HG03520 (cell line): ENCODE measurements around the gene ARHGEF37.
"Not testable (repeated sequence)": the region's sequence is repeated elsewhere in the genome, so short reads cannot be mapped to it uniquely, and the experiment has no call there.

Experiments
- ATAC-seq: cut with Tn5 transposase; IDR thresholded peaks from one replicate; pipeline ENCODE4 v1.9.1; 2021; ENCODE audit warnings: mild to moderate bottlenecking, moderate library complexity; ENCODE audit not compliant: unreplicated experiment

Gene ARHGEF37

DNA sequence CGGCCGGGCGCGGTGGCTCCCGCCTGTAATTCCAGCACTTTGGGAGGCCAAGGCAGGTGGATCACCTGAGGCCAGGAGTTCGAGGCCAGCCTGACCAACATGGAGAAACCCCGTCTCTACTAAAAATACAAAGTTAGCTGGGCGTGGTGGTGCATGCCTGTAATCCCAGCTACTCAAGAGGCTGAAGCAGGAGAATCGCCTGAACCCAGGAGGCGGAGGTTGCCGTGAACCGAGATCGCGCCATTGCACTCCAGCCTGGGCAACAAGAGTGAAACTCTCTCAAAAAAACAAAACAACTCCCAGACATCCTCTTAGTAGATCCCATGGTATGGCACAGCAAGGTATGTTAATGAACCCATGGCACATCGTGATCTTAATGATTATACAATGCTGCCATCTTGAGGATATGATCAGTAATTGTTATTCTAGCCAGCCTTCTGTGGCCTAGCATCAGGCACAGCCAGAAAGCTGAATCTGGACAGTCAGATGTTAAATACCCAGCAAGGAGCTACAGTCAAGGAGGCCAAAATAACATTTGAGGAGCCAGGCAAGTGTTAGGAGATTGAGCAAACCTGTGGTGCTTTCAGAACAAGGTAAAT lies 16.7 kb upstream of the ARHGEF37 start:
- peak; percentile 84 for ATAC-seq

DNA sequence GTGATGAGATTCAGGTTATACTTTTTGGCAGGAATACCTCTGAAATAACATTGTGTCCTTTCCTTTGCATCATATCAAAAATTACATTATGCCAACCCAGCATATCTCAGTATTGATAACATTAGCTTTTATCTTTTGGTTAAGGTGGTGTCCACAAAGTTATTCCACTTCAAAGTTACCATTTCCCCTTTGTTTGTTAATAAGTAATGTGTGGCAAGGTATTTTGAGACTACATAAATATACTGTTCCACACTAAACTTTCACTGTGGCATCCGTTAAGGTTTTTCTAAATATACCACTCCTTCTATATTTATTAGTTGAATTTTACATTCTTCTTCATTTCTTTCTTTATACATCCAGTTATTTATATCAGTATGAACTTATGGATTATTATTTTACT lies 14.1 kb upstream of the ARHGEF37 start:
- ATAC-seq = no peak

GRCh38 chr5:149572170-149572569 lies 9.1 kb upstream of the ARHGEF37 start:
- no peak for ATAC-seq

GRCh38 chr5:149572576-149573231 lies 8.6 kb upstream of the ARHGEF37 start:
- ATAC-seq = no peak

GRCh38 chr5:149575131-149575530 lies 6.2 kb upstream of the ARHGEF37 start:
- no peak for ATAC-seq

DNA sequence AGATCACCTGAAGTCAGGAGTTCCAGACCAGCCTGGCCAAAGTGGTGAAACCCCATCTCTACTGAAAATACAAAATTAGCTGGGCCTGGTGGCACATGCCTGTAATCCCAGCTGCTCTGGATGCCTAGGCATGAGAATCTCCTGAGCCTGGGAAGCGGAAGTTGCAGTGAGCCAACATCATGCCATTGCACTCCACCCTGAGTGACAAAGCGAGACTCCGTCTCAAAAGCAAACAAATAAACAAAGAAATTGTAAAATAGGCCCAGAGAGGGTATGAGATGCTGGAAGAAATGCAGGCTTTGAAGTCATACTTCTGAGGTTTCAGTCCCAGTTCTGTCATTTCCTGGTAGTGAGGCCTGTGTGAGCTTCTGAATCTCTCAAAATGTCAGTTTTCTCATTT lies 5.3 kb upstream of the ARHGEF37 start:
- no peak for ATAC-seq

GRCh38 chr5:149578896-149579295 lies 2.4 kb upstream of the ARHGEF37 start:
- ATAC-seq = no peak

DNA sequence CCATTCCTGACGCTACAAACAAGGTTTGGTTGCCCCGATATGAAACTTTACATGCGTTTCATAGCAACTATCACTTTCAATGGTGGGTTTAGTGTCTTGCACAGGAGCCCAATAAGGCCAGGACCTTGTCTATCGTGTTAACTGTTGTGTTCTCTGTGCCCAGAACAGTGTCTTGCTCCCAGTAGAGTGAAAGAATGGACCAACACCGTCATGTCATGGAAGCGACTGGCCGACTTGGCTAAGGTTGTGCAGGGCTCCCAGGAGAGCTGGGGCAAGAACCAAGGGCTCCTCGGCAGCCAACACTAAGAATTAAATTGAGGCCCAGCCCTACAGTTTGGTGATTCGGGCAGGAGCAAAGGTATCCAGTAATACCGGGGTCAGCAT lies 498 bp upstream of the ARHGEF37 start:
- no peak for ATAC-seq

DNA sequence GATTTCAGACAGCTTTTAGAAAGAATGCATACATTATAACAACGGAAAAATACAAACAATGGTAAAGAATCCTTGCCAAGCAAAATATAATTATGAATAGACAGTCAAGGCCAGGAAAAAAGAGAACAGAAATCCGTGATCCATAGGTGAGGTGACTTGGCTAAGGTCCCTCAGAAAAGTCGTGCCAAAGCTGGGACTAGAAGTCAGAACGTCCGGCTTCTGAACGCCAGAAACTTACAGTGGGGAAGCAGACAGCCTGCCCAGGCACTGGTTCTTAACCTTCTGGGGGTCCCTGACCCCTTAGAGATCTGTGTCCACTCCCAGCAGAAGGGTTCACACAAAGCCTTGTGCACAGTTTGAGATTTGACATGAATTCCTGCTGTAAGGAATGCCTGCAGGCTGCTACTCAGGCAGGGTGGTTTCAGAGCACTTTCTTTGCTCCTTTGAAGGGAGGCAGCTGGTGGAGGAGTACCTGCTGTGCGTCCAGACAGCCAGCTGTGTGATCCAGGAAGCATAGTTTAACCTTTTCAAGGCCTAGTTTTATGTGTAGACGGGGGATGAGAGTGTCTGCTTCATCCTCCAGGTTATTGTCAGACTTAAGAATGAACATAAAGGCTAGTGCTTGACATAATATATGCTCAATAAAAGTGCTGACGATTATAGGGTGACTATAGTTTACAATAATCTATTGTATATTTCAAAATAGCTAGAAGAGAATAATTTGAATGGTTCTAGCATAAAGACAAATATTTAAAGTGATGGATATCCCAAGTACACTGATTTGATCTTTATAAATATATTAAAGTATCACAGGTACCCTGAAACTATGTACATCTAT lies 852 bp downstream of the ARHGEF37 start:
- no peak for ATAC-seq

DNA sequence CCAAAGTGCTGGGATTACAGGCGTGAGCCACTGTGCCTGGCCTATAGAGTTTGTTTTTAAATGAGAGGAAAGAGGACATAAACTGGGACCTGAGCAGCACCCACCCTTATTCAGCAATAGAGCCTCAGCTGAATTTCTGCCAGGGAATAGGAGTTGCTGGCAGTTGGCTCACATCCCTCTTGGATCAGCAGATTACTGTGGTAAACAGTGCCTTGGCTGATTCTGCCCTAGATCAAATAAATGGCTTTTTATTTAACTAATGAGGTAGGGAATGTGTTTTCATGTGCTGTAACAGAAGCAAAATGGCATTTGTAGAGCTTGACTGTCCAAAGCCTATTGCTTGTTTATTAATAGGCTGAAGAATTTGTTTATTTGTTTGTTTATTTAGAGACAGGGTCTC lies 2.1 kb downstream of the ARHGEF37 start:
- no peak for ATAC-seq

- ATAC-seq = no peak
These were observed 2.8 kb downstream of the ARHGEF37 start for GRCh38 chr5:149584121-149584520.

DNA sequence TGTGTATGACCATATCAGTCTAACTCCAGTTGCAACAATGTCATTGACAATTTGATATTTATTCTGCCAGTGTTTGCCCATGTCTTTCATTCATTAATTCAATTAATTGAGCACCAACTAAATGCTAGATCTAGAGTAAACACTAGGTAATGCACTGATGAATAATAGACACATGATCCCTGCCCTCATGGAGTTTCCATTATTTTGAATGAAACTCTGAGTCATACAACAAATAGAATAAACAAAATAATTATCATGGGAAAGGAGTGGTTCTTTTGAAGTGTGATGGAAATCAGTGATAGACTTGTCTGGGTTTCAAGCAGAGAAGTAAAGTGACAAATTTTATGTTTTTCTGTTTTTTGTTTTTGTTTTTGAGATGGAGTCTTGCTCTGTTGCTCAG lies 4.6 kb downstream of the ARHGEF37 start:
- no peak for ATAC-seq

GRCh38 chr5:149586708-149587318 lies 5.5 kb downstream of the ARHGEF37 start:
- peak; percentile 71 for ATAC-seq

DNA sequence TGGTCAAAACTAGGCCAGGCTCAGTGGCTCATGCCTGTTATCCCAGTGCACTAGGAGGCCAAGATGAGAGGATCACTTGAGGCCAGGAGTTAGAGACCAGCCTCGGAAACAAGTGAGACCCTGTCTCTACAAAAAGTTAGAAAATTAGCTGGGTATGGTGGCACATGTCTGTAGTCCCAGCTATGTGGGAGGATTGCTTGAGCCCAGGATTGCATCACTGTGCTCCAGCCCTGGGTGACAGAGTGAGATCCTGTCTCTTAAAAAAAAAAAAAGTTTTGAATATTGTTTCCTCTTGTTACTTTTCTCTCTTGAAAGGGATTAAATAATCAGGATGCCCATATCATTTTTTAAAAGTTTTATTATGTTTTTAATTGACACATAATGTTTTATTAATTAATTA lies 7.6 kb downstream of the ARHGEF37 start:
- no peak for ATAC-seq

DNA sequence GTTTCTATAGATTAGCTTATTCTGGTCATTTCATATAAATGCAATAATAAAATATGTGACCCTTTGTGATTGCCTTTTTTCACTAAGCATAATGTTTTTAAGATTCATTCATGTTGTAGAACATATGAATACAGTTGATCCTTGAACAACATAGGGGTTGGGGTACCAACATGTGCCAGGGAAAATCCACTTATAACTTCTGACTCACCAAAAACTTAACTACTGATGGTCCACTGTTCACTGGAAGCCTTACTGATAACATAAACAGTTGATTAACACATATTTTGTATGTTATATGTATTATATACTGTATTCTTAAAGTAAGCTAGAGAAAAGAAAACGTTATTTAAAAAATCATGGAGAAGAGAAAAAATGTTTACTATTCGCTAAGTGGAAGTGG lies 12.1 kb downstream of the ARHGEF37 start:
- no peak for ATAC-seq

DNA sequence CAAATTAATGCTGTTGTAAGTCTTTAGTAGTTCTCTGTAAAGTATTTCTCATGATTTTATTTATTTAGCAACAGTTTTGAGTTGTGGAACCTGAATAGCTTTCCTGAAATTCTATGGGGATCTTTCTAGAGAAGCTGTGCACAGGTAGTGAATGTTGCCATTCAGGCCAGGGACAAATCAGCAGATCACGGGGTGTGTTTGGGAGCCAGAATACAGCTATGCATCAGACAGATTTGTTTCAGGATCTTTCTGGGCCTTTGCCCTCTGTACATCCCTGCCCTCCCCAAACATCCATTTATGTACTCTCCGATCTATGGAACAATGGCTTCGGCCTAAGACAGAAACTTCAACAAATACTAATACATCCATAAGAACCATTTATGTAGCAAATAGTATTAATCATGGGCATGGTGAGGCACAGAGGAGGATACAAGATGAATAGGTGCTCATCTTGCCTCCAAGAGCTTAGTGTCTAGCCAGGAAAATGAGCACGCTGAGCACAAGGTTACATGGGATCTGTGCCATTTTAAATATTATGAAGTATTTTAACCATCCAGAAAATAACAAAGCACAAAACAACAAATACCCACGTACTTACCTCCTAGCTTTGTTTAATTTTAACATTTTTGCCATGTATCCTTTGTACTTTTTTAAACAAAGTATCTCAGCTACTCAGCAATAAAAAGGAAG lies 13.1 kb downstream of the ARHGEF37 start:
- ATAC-seq = no peak

DNA sequence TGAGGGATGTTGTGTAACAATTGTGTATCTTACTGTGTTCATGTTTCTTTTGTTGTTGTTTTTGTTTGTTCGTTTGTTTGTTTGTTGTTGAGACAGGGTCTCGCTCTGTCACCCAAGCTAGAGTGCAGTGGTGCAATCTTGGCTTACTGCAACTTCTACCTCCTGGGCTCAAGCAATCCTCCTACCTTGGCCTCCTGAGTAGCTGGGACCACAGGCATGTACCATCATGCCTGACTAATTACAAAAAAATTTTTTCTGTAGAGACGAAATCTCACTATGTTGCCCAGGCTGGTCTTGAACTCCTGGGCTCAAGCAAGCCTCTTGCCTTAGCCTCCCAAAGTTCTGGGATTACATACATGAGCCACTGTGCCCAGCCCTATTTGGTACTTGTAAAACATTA lies 13.8 kb downstream of the ARHGEF37 start:
- ATAC-seq = not testable (repeated sequence)

DNA sequence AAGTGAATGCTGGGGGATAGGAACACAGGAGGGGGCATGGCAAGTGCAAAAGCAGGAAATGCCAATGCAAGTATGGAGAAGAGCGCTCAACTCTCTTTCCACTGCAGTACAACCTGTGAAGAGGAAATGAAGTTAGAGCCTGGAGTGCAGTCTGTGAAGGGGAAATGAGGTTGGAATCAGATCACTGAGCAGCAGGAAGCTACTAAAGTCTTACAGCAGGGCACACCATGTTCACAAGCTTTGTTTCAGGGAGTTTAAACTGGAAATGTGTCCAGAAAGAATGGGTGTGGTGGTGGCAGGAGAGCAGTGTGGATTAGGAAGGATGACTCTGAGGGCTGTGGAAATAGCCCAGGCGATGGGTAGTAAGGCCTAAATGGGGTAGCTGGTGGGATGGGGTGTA lies 15.4 kb downstream of the ARHGEF37 start:
- no peak for ATAC-seq

DNA sequence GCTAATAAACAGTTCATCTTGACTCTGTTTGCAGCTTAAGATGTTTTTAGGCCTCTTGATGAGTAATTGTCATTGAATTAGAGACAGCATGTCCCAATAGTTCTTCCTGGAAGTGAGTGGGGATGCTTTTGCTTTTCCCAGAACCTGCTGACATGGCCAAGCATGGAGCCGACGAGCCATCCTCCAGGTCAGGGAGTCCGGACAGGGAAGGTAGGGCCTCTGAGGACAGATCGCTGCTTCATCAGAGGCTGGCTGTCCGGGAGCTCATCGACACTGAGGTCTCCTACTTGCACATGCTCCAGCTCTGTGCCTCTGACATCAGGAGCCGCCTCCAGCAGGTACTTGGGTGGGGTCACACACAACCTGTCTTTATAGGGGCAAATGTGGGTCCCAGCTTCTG lies 16.3 kb downstream of the ARHGEF37 start:
- no peak for ATAC-seq

DNA sequence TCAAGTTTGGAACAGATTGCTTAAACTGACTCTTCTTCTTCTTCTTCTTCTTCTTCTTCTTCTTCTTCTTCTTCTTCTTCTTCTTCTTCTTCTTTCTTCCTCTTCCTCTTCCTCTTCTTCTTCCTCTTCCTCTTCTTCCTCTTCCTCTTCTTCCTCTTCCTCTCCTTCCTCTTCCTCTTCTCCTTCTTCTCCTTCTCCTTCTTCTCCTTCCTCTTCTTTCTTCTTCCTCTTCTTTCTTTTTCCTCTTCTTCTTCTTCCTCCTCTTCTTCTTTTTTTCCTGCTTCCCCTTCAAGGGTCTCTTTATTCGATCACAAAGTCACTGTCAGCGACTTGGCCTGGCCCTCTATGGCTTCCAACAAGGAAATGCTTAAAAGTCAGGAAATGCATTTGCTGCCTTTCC lies 16.9 kb downstream of the ARHGEF37 start:
- ATAC-seq = not testable (repeated sequence)

- no peak for ATAC-seq
These were observed 17.7 kb downstream of the ARHGEF37 start for GRCh38 chr5:149598966-149599365.
